LNCaP clone FGC (cell line): ENCODE data around the gene CACNG7.
A peak's percentile ranks its signal among the peaks of the same experiment; 100 is the strongest.

Experiments used
- DNase-seq: peaks from one replicate; pipeline ENCODE4 v3.0.0-alpha.2; 2011; ENCODE audit warnings: low read depth
- H3K4me3 ChIP-seq: 2 replicates; pipeline ENCODE4 v1.5.1; 2011; ENCODE audit warnings: mild to moderate bottlenecking, low read depth, low read length, control low read depth
- CTCF ChIP-seq: IDR thresholded peaks from 2 replicates; pipeline ENCODE4 v1.5.1; 2012; ENCODE audit warnings: mild to moderate bottlenecking; ENCODE audit not compliant: control insufficient read depth, insufficient read depth; ENCODE audit errors: extremely low read depth

Gene CACNG7

GRCh38 chr19:53961523-53962356 lies 52.7 kb downstream of the CACNG7 start:
- no peak overlapping the region for H3K4me3 ChIP-seq
- no peak for TF ChIP-seq CTCF
- DNase-seq: no peak

GRCh38 chr19:53962887-53963431 lies 53.9 kb downstream of the CACNG7 start, which contains the start of gene CACNG8:
Gene CACNG8, plus strand, starts transcription at chr19:53962937.
- no peak within 1 kb of the TSS for H3K4me3 ChIP-seq
- no peak for DNase-seq
- no peak for TF ChIP-seq CTCF

GRCh38 chr19:53965091-53965490 lies 56.0 kb downstream of the CACNG7 start:
- no peak for DNase-seq
- TF ChIP-seq CTCF: no peak
- peak overlapping the region; percentile 21; the same call in 1 of the 2 replicates for H3K4me3 ChIP-seq

- no peak for TF ChIP-seq CTCF
- DNase-seq: no peak
- H3K4me3 ChIP-seq: no peak overlapping the region
Measured at GRCh38 chr19:53966931-53967330, 57.9 kb downstream of the CACNG7 start.

GRCh38 chr19:53969366-53969765 lies 60.3 kb downstream of the CACNG7 start:
- TF ChIP-seq CTCF: no peak
- no peak overlapping the region for H3K4me3 ChIP-seq
- no peak for DNase-seq

- no peak for DNase-seq
- no peak for TF ChIP-seq CTCF
- H3K4me3 ChIP-seq: no peak overlapping the region
Measured at GRCh38 chr19:53971673-53972072, 62.6 kb downstream of the CACNG7 start.
